Right ventricle myocardium inferior (tissue), 1 donor: ENCODE measurements around the gene SLC45A1. TPM values are rescaled to one million over a fixed set of nuclear protein-coding genes. Genes with fewer than 3 reads are reported as not detected.

Experiments
- ATAC-seq: fragments of 200-7000 bp; cut with Tn5 transposase; one replicate; pipeline ENCODE4 v1.9.1; 2020; ENCODE audit warnings: mild to moderate bottlenecking, moderate library complexity
- DNase-seq: peaks from one replicate; pipeline ENCODE4 v3.0.0; 2021; ENCODE audit errors: missing footprints
- intact Hi-C: fragments of 100-400 bp; cut with DNase I; formaldehyde crosslinking; loops from one replicate; pipeline ENCODE4 v1.11.0; 2022
- total RNA-seq: library from RNA; stranded (reverse); fragmentation: NEBNext Ultra II Directional; extraction: Animal tissue kit (Norgen Biotek cat#: 25700); gene quantifications from one replicate; pipeline ENCODE4 v1.2.1, GENCODE V29; 2021
- donor health status: DM: no; HTN: yes; CAD: no; lungs with severe emphysema.

The SLC45A1 gene
- total RNA-seq, 1 donor from 2014 or later, result 2.5 TPM

- ATAC-seq (peak; percentile 23), DNase-seq (no peak)
- intact Hi-C loops, result loop anchor here (10.0 kb wide), 1 partner anchor 58 kb away; no protein-coding TSS in a partner anchor
Observed at GRCh38 chr1:8303141-8303540, 14.8 kb upstream of the SLC45A1 start.

DNA sequence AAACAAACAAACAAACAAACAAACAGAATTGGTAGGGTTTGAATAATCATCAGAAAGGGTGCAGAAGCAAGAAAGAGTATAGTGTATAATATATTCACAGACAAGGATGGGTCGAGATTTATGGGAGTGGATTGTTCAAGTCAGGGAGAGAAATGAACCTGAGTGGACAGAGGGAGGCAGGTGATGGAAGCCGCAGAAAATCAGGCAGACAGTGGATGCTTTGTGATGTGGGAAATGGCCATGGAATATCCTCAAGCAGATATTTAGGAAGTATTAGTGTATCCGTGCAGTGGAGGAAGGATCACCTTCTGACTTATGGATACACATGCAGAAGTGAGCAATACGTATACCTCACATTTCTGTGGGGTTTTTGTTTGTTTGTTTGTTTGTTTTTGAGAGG lies 14.0 kb upstream of the SLC45A1 start:
- no peak for DNase-seq
- intact Hi-C loops, result loop anchor here (10.0 kb wide), 1 partner anchor 59 kb away; no protein-coding TSS in a partner anchor
- ATAC-seq, result no peak

GRCh38 chr1:8307628-8308027 lies 10.3 kb upstream of the SLC45A1 start:
- intact Hi-C loops, result loop anchor here (10.0 kb wide), 1 partner anchor 63 kb away; no protein-coding TSS in a partner anchor
- DNase-seq, result no peak
- ATAC-seq, result peak; percentile 49

DNA sequence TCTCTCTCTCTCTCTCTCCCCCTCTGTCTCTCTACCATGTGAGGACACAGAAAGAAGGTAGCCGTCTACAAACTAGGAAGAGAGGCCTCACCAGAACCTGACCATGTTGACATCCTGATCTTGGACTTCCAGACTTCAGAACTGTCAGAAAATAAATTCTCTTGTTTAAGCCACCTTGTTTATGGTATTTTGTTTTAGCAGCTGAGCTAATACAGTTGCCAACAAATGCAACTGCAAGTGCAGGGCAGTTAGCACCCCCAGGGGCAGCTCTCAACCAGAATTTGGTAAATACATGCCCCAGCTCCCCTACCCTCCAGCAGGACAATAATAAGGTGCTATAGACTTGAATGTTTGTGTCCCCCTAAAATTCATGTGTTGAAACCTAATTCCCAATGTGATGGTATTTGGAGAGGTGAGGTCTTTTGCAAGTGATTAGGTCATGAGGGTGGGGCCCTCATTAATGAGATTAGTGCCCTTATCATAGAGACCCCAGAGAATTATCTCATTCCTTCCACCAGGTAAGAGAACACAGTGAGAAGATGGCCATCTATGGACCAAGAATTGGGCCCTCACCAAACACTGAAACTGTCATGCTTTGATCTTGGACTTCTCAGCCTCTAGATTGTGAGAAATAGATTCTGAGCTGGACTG lies 6.7 kb upstream of the SLC45A1 start:
- intact Hi-C loops, result loop anchor here (10.0 kb wide), 1 partner anchor 136 kb away; no protein-coding TSS in a partner anchor

DNA sequence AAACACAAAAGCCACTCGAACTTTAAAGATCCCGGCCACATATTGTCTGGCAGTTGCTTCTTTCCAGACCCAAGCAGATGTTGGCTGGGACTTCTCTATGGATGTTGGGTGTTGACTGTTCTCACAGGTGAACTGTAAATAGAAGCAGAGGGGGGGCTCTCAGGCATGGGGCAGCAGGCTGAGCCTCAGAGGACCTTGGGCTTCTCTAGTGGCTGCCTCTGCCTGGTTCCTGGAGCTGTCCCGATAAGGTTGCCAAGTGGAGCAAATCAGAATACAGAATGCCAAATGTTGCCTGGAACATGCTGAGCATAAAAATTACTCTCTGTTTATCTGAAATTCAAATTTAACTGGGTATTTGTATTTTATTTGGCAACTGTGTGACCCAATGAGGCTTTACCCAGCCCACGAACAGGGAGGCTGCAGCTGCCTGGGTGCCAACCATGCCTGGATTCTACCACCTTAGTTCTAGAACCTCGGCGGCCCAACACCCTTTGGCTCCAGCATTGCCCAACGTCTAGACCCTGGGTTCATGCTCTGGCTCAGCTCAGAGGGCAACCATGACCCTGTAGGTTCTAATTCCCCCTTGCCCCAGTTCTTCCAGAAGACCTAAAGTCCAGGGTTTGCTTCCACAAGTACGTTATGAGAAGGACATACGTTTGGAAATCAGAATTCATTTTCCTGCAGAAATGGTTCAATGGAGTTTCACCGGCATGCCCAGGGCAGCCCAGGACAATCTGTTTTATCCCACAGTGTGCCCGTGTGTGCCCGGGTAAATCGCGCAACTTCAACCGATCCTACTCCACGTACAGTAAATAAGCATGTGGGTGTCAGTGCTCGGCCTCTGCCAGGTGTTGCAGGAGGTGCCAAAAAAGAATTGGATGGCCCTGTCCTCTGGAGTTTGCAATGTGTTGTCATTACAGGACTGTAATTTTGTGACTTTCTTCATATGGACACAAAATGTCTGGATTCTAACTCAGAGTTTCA lies 5.4 kb upstream of the SLC45A1 start:
- DNase-seq, result no peak
- intact Hi-C loops, result loop anchor here (2.0 to 10.0 kb wide), 2 partner anchors 138 to 330 kb away; no protein-coding TSS in a partner anchor
- ATAC-seq, result peak; percentile 83

More for the DNA sequence above, 6.7 kb upstream of the SLC45A1 start:
- DNase-seq (no peak), ATAC-seq (no peak)

DNA sequence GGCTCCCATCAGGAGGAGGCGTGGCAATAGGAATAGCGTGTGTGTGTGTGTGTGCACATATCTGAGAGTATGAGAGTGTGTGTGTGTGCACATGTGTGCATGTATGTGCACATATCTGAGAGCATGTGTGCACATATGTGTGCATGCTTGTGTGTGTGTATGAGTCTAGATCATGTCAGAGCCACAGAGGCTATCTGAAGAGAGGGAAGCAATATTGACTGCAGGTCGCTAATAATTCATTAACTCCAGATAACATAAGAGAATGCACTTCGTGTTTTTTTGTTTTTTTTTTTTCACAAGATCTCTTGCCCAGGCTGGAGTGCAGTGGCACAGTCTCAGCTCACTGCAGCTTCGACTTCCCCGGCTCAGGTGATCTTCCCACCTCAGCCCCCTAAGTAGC lies 4.7 kb upstream of the SLC45A1 start:
- no peak for ATAC-seq
- DNase-seq, result no peak
- intact Hi-C loops, result loop anchor here (2.0 to 10.0 kb wide), 2 partner anchors 138 to 330 kb away; no protein-coding TSS in a partner anchor

- intact Hi-C loops, result loop anchor here (10.0 kb wide), 1 partner anchor 140 kb away; no protein-coding TSS in a partner anchor
- DNase-seq (peak; percentile 79), ATAC-seq (peak; percentile 68)
Observed at GRCh38 chr1:8314346-8315280, 3.3 kb upstream of the SLC45A1 start.

GRCh38 chr1:8315573-8316475 lies 2.1 kb upstream of the SLC45A1 start:
- ATAC-seq (no peak), DNase-seq (no peak)
- intact Hi-C loops, result loop anchor here (10.0 kb wide), 1 partner anchor 141 kb away; no protein-coding TSS in a partner anchor

- intact Hi-C loops, result loop anchor here (1.0 to 10.0 kb wide), 2 partner anchors 144 to 292 kb away; partner anchors contain the start of gene ERRFI1
- DNase-seq, result no peak
- no peak for ATAC-seq
Observed at GRCh38 chr1:8318436-8318835, 522 bp downstream of the SLC45A1 start.

GRCh38 chr1:8321612-8322011 lies 3.7 kb downstream of the SLC45A1 start:
- intact Hi-C loops, result no loop called here
- no peak for ATAC-seq
- DNase-seq, result no peak

GRCh38 chr1:8323706-8324105 lies 5.8 kb downstream of the SLC45A1 start:
- intact Hi-C loops, result loop anchor here (2.0 kb wide), 1 partner anchor 23 kb away; no protein-coding TSS in a partner anchor
- ATAC-seq, result peak; percentile 90
- DNase-seq, result no peak

DNA sequence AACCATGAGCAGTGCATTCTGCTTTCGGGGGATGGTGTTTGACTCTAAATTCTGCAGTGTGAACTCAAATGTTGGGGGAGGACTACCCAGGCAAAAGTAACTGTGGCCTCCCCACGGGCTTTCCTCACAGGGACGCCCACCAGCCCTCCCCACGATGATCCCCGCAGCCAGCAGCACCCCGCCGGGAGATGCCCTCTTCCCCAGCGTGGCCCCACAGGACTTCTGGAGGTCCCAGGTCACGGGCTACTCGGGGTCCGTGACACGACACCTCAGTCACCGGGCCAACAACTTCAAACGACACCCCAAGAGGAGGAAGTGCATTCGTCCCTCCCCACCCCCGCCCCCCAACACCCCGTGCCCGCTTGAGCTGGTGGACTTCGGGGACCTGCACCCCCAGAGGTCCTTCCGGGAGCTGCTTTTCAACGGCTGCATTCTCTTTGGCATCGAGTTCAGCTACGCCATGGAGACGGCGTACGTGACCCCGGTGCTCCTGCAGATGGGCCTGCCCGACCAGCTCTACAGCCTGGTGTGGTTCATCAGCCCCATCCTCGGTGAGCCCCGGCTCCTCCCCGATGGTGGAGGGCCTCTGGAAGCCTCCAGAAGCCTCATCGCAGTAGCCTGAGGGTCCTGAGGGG lies 6.4 kb downstream of the SLC45A1 start:
- no peak for ATAC-seq
- intact Hi-C loops, result loop anchor here (2.0 kb wide), 1 partner anchor 23 kb away; no protein-coding TSS in a partner anchor
- DNase-seq, result no peak

GRCh38 chr1:8325771-8326170 lies 7.9 kb downstream of the SLC45A1 start:
- ATAC-seq, result no peak
- intact Hi-C loops, result loop anchor here (2.0 kb wide), 1 partner anchor 21 kb away; no protein-coding TSS in a partner anchor
- DNase-seq, result no peak

GRCh38 chr1:8326265-8326664 lies 8.4 kb downstream of the SLC45A1 start:
- intact Hi-C loops, result no loop called here
- DNase-seq (no peak), ATAC-seq (no peak)

DNA sequence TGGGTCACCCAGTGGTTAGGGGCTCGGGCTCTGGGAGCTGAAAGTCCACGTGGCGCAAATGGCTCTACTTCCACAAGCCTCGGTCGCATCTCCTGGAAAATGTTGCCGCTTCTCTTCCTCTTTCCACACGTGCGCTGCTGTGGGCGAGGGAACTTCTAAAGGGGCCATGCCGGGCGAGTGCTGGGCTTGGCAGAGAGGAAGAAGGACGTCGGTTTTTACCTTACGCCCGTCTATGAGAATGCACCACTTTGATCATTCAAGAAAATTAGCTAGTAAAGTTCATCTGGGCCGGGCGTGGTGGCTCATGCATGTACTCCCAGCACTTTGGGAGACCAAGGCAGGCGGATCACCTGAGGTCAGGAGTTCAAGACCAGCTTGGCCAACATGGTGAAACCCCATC lies 10.4 kb downstream of the SLC45A1 start:
- ATAC-seq, result no peak
- intact Hi-C loops, result no loop called here
- no peak for DNase-seq

DNA sequence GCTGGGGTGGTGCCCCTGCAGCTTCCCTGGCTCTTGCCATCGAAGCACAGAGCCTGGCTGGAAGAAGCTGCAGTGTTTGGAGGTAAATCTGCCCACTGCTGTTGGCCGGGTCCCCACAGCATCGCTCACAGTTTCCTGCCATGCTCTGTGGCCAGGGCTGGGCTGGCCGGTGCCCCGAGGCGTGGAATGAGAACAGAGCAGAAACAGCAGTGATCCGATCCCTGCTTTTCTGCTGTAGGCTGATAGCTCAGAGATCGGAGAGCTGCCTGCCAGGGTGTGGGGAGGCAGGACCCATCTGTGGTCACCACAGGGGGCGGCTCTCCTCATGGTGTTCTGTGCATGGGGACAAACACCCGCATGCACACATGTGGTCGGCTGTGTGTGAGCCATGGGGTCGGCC lies 11.5 kb downstream of the SLC45A1 start:
- no peak for ATAC-seq

DNA sequence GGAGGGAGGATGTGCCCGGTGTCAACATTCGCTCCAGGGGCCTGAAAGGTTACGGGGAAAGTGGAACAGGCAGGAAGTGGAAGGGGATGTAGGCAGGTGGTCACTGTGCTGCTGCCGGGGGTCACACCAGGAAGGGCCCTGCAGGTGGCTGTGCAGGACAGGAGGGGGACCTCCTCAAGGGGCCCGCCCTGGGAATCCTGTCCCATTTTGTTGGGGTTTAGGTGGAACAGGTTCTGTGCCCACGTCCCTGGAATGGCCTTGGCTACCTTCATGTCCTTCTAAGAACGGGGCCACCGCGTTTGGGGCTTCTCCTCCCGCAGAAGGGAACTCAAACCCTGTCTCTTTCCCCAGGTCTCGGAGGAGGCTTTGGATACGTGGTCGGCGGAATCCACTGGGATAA lies 11.9 kb downstream of the SLC45A1 start:
- intact Hi-C loops, result no loop called here
- no peak for DNase-seq
- ATAC-seq, result no peak

More for the DNA sequence above, 11.5 kb downstream of the SLC45A1 start:
- no peak for DNase-seq
- intact Hi-C loops, result no loop called here
